Esophagus muscularis mucosa (tissue), 4 donors: ENCODE measurements around the gene YTHDC2. TPM values are rescaled to one million over a fixed set of nuclear protein-coding genes. Genes with fewer than 3 reads are reported as not detected.
A peak's percentile ranks its signal among the peaks of the same experiment; 100 is the strongest.

ENCODE experiments used
- DNase-seq: peaks from one replicate; pipeline ENCODE4 v3.0.0-alpha.2; 2017; ENCODE audit errors: extremely low spot score
- H3K27ac ChIP-seq, 4 donors: fragments of 200-600 bp; sonication (generic); replicated peaks in 1 of 4; 1 replicate in 3 of 4; 2 replicates in 1 of 4; pipeline ENCODE4 v1.5.1; 2016 to 2019; ENCODE audit warnings: mild to moderate bottlenecking in 1 of 4
- H3K27me3 ChIP-seq, 4 donors: fragments of 200-600 bp; sonication (generic); one replicate each; pipeline versions ENCODE4 v1.5.1 to v1.6.0; 2016 to 2019
- H3K36me3 ChIP-seq, 4 donors: fragments of 200-600 bp; sonication (generic); one replicate each; pipeline ENCODE4 v1.5.1; 2016 to 2019
- H3K4me1 ChIP-seq, 4 donors: fragments of 200-600 bp; sonication (generic); one replicate each; pipeline ENCODE4 v1.5.1; 2016 to 2019
- H3K4me3 ChIP-seq, 4 donors: fragments of 200-600 bp; sonication (generic); 1 replicate in 2 of 4; 2 replicates in 2 of 4; pipeline ENCODE4 v1.5.1; 2016 to 2019; ENCODE audit warnings: mild to moderate bottlenecking in 4 of 4, moderate library complexity in 1 of 4
- H3K9me3 ChIP-seq, 4 donors: fragments of 200-600 bp; sonication (generic); 1 replicate in 3 of 4; 2 replicates in 1 of 4; pipeline ENCODE4 v1.5.1; 2016 to 2019
- CTCF ChIP-seq, 3 experiments: fragments of 200-600 bp in 2 of 3; fragments of 450-650 bp in 1 of 3; sonication (generic) in 2 of 3; IDR thresholded peaks; one replicate each; pipeline ENCODE4 v1.5.1; 2017 to 2019; ENCODE audit warnings: antibody characterized with exemption in 3 of 3, mild to moderate bottlenecking in 2 of 3, moderate library complexity in 1 of 3
- EP300 ChIP-seq: sonication (generic); formaldehyde crosslinking; IDR thresholded peaks from one replicate; pipeline ENCODE4 v1.6.1; 2017; ENCODE audit warnings: antibody characterized with exemption
- POLR2A ChIP-seq: fragments of 450-650 bp; IDR thresholded peaks from one replicate; pipeline ENCODE4 v1.6.1; 2017; ENCODE audit warnings: antibody characterized with exemption, moderate library complexity, mild to moderate bottlenecking, low read depth
- POLR2AphosphoS5 ChIP-seq, 2 donors: sonication (generic); formaldehyde crosslinking; IDR thresholded peaks; one replicate each; pipeline ENCODE4 v1.6.1; 2017; ENCODE audit warnings: antibody characterized with exemption in 2 of 2
- WGBS: methylation state at CpG from one replicate; pipeline ENCODE4 v1.1.5; 2018; 5-methylcytosine and 5-hydroxymethylcytosine counted together
- intact Hi-C: fragments of 100-400 bp; cut with DNase I; formaldehyde crosslinking; loops from one replicate; pipeline ENCODE4 v1.15.1; 2023
- total RNA-seq, 4 donors: library from RNA; depleted of rRNA; stranded (reverse); fragments of >200 nt; gene quantifications; one replicate each; pipeline versions ENCODE4 v1.1.0 to v1.2.1, GENCODE V29; 2016

Gene YTHDC2
- total RNA-seq, 4 donors from 2014 or later, result 9.3 to 32.0 (median 15.8) TPM

- DNase-seq, result no peak
- H3K4me3 ChIP-seq, result peak within 1 kb of the TSS; percentile 62 to 78 (median 66)
- H3K4me1 ChIP-seq, result peaks cover 13 to 21% (median 19%) of the 10 kb centered on the region in 4 donors
- peak; percentile 28 to 64 for TF ChIP-seq POLR2AphosphoS5 (IDR thresholded peaks at IDR 0.05)
- no peak for TF ChIP-seq POLR2A
- peak within 1 kb of the TSS; percentile 51 to 74 (median 66) for H3K27ac ChIP-seq
- H3K9me3 ChIP-seq, result peaks cover 0 to 10% (median 7%) of the 10 kb centered on the region in 4 donors
- peaks cover 0 to 21% (median 0%) of the 10 kb centered on the region in 4 donors for H3K27me3 ChIP-seq
- intact Hi-C loops, result no loop called here
- under 1% methylated on average over 52 of the region's 86 CpGs for WGBS
- no peaks in the 10 kb centered on the region for H3K36me3 ChIP-seq
Measured at GRCh38 chr5:113487781-113488644, 25.5 kb upstream of the YTHDC2 start, which contains the start of gene MCC. Gene MCC (minus strand): TSS chr5:113488453.

GRCh38 chr5:113488645-113489184 is 24.8 kb upstream of the YTHDC2 start:
- DNase-seq, result no peak
- H3K27me3 ChIP-seq, result peaks cover 0 to 21% (median 0%) of the 10 kb centered on the region in 4 donors
- H3K36me3 ChIP-seq, result no peaks in the 10 kb centered on the region
- H3K9me3 ChIP-seq, result peaks cover 0 to 10% (median 7%) of the 10 kb centered on the region in 4 donors
- intact Hi-C loops, result no loop called here
- peak overlapping the region; percentile 51 to 74 (median 64) for H3K27ac ChIP-seq
- H3K4me1 ChIP-seq, result peaks cover 13 to 21% (median 19%) of the 10 kb centered on the region in 4 donors
- peak overlapping the region; percentile 62 to 78 (median 66) for H3K4me3 ChIP-seq
- WGBS, result 16% methylated on average over 20 of the region's 20 CpGs
- no peak for TF ChIP-seq CTCF (IDR thresholded peaks at IDR 0.05)
- no peak for TF ChIP-seq POLR2A
- no peak for TF ChIP-seq POLR2AphosphoS5 (IDR thresholded peaks at IDR 0.05)
- no peak for TF ChIP-seq EP300

GRCh38 chr5:113489299-113489698 is 24.2 kb upstream of the YTHDC2 start:
- Histone ChIP-seq H3K36me3 (no peaks in the 10 kb centered on the region), H3K27ac (no peak overlapping the region), H3K27me3 (peaks cover 0 to 21% (median 0%) of the 10 kb centered on the region in 4 donors), H3K9me3 (peaks cover 0 to 10% (median 7%) of the 10 kb centered on the region in 4 donors), H3K4me3 (peak overlapping the region in 1 of 4 donors; percentile 78), H3K4me1 (peaks cover 13 to 21% (median 19%) of the 10 kb centered on the region in 4 donors)
- TF ChIP-seq CTCF (IDR thresholded peaks at IDR 0.05) (no peak), POLR2AphosphoS5 (IDR thresholded peaks at IDR 0.05) (no peak), POLR2A (no peak), EP300 (no peak)
- 23% methylated on average over 3 of the region's 3 CpGs for WGBS
- DNase-seq, result no peak
- intact Hi-C loops, result no loop called here

- intact Hi-C loops, result no loop called here
- TF ChIP-seq POLR2A (no peak), POLR2AphosphoS5 (IDR thresholded peaks at IDR 0.05) (no peak), CTCF (IDR thresholded peaks at IDR 0.05) (no peak), EP300 (no peak)
- no peak for DNase-seq
- no peaks in the 10 kb centered on the region for H3K36me3 ChIP-seq
- peaks cover 0 to 10% (median 7%) of the 10 kb centered on the region in 4 donors for H3K9me3 ChIP-seq
- H3K27me3 ChIP-seq, result peaks cover 0 to 21% (median 0%) of the 10 kb centered on the region in 4 donors
- 96% methylated on average over 3 of the region's 3 CpGs for WGBS
- H3K4me1 ChIP-seq, result peaks cover 13 to 21% (median 19%) of the 10 kb centered on the region in 4 donors
- H3K4me3 ChIP-seq, result no peak overlapping the region
- no peak overlapping the region for H3K27ac ChIP-seq
Measured at GRCh38 chr5:113490317-113490716, 23.2 kb upstream of the YTHDC2 start.

GRCh38 chr5:113491022-113491421 is 22.5 kb upstream of the YTHDC2 start:
- Histone ChIP-seq H3K4me3 (no peak overlapping the region), H3K36me3 (no peaks in the 10 kb centered on the region), H3K27me3 (peaks cover 0 to 21% (median 0%) of the 10 kb centered on the region in 4 donors), H3K27ac (no peak overlapping the region), H3K9me3 (peaks cover 0 to 10% (median 7%) of the 10 kb centered on the region in 4 donors), H3K4me1 (peaks cover 13 to 21% (median 19%) of the 10 kb centered on the region in 4 donors)
- no peak for DNase-seq
- WGBS, result 92% methylated on average over 2 of the region's 2 CpGs
- intact Hi-C loops, result no loop called here
- TF ChIP-seq EP300 (no peak), POLR2AphosphoS5 (IDR thresholded peaks at IDR 0.05) (no peak), POLR2A (no peak), CTCF (IDR thresholded peaks at IDR 0.05) (no peak)
